HG03575 (cell line): Measurements from ENCODE around the gene TWSG1.

Experiments used
- ATAC-seq: cut with Tn5 transposase; IDR thresholded peaks from one replicate; pipeline ENCODE4 v1.9.1; 2021; ENCODE audit not compliant: unreplicated experiment, insufficient number of reproducible peaks, low FRiP score; ENCODE audit errors: extremely low read depth

Gene TWSG1

DNA sequence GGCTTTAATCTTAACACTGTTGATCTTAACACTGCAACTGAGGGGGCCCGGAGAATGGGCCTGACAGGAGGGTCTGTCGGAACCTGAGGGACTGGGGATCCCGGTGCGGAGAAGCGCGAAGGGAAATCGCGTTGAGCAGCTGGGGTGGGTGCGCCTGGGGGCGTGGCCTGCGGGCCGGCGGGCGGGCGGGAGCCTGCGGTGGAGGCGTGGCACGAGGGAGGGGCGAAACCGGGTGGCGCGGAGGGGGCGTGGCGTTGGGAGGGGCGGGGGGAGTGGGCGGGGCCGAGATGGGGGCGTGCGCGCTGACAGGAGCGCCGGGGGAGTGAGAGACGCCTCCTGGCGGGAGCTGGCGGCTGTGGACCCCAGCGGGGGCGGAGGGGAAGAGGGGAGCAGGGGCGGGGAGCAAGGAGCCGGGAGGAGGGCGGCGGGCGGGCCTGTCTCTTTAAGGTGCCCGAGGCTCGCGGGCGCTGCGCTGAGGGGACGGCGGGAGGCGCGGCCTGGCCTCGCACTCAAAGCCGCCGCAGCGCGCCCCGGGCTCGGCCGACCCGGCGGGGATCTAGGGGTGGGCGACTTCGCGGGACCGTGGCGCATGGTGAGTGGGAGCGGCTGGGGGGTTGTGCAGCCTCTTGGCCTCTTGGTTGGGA lies at the start of gene TWSG1:
TSS of gene TWSG1 (plus strand) at position 445 of the 644 bp plus-strand sequence. CDS start 2,457 bp downstream, outside the sequence.
- peak; percentile 26 for ATAC-seq

DNA sequence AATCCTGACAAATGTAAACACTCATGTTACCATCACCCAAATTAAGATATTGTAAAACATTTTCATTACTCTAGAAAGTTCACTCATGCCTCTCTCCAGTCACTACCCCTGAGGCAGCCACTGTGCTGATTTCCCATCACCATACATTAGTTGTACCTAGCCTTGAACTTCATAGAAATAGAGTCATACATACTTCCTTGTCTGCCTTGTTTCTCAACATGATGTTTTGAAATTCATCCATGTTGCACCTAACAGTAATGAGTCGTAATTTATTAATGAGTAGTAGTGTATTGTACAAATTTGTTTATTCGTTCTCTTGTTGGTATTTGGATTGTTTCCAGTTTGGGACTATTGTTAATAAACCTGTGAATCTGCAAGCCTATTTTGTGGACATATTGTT lies 49.0 kb upstream of the TWSG1 start:
- ATAC-seq = no peak

DNA sequence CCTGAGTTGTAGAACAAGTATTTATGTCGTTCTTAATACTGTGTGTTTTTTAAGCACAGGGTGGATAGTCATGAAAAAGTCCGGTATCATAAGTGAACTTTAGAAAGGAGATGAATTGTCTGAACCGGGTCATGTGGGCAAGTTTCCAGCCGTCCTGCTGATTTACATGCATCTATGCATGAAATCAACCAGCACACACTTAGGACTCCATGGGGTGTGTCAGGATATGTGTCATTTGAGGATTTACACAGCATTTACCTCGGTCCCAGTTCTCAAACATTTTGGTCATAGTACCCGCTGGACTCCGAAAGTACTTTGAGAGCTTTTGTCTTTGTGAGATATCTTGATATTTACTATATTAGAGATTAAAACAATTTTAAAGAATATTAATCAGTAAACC lies 47.5 kb upstream of the TWSG1 start:
- no peak for ATAC-seq

DNA sequence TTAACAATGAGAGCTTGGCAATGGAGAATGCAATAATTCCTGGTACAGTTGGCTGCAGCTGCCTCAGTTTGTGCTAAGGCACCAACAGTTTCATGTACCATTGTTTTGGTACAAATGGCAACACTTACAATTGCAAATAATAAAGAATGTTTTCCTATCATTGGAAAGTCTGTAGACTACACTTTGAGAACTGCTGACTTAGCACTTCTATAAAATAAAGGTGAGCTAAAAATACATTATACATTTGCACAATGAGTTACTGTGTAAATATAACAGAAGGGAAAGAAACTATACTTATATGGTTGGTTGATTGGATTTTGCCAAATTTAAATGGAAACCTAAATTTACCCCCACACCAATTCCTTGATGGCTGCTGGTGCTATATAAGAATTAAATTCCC lies 44.9 kb upstream of the TWSG1 start:
- ATAC-seq = no peak

DNA sequence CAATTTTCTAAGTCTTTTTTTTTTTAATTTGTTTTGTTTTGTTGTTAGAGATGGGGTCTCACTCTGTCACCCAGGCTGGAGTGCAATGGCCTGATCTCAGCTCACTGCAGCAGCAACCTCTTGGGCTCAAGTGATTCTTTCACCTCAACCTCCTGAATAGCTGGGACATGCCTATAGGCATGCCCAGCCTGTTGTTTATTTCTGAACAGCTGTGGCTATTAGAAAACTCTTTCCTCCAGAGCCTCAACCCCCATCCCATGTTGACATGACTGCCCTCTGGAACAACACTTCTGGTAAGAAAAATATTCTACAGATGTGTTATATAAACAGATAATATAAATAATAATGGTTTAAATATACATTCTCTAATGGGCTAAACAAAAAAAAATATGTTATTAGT lies 44.4 kb upstream of the TWSG1 start:
- no peak for ATAC-seq

DNA sequence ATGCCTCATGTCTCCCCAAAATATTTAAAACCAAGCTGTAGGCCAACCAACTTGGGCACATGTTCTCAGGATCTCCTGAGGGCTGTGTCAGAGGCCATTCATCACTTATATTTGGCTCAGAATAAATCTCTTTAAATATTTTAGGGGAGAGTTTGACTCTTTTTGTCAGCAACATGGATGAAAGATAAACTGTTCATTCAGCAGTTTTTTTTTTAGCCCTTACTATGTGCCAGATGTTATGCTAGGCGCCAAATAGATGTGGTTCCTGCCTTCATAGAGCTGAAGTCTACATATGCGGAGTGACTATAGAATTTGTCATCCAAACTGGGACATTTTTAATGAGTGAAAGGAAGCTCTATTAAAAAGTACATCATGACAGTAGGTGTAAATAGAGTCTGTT lies 42.5 kb upstream of the TWSG1 start:
- ATAC-seq = no peak

DNA sequence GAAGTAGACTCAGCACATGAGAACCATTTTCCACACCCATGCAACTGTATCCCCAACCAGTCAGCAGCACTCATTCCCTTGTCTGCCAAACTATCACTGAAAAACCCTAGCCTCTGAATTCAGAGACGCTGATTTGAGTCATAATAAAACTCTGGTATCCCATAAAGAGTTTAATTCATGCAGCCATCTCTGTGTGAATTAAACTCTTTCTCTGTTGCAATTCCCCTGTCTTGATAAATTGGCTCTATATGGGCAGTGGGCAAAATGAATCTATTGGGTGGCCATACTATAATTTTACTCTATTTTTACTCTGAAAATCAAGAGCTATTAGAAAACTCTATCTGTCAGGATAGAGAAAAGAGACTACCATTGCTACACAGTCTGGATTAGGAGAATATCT lies 40.6 kb upstream of the TWSG1 start:
- no peak for ATAC-seq

DNA sequence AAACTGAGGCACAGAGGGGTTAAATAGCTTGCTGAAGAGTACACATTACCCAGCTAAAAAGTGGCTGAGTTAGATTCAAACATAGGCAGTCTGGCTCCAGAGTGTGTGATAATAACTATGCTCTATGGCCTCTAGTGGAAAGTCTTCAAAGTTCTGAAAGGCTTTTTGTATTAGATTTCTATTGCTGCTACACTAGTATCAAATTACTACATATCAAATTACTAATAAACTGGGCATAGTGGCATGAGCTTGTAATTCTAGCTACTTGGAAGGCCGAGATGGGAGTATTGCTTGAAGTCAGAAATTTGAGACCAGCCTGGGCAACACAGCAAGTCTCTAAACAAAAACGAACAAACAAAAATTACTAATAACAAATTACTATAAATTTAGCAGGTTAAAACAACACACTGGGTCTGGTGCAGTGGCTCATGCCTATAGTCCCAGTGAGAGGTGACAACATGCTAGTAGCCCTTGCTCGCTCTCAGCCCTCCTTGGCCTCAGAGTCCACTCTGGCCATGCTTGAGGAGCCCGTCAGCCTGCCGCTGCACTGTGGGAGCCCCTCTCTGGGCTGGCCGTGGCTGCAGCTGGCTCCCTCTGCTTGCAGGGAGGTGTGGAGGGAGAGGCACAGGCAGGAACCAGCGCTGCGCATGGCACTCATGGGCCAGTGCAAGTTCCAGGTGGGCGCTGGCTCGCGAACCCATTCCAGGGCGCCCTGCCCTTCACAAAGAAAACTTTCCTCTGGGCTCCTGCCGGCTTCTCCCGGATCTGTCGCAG lies 38.2 kb upstream of the TWSG1 start:
- ATAC-seq = no peak

DNA sequence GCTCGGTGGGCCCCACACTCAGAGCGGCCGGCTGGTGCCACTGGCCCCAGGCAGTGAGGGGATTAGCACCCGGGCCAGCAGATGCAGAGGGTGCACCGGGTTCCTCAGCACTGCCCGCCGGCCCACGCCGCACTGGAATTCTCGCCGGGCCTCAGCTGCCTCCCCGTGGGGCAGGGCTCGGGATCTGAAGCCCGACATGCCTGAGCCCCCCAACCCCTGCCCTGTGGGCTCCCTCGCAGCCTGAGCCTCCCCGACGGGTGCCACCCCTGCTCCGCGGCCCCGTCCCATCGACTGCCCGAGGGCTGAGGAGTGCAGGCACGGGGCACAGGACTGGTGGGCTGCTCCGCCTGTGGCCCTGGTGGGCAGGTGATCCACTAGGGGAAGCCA lies 37.6 kb upstream of the TWSG1 start:
- no peak for ATAC-seq

DNA sequence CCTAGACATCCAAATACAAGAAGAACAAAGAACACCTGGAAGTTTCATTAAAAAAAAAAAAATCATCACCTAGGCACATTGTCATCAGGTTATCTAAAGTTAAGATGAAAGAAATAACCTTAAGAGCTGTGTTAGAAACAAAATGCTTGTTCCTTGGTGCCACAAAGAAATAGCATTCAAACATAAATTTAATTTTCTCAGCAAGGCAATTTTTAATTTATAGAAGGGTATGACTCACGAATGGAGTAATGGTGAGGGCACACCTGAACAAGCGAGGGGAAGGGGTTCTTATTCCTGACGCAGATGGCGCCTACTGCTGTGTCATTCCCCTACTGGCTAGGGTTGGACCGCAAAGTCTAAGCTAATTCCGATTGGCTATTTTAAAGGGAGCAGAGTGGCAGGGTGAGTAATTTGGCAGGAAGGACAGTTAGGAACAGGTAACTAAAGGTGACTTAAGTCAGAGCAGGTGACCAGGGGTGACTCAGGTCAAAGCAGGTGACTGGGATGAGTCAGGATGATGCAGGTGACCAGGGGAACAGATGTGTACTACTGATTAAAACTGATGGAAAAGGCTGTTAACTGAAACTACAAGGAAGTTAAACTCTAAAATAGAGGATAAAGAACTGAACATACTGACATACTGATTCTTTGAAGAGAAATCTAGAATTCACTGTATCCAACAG lies 30.0 kb upstream of the TWSG1 start:
- no peak for ATAC-seq

DNA sequence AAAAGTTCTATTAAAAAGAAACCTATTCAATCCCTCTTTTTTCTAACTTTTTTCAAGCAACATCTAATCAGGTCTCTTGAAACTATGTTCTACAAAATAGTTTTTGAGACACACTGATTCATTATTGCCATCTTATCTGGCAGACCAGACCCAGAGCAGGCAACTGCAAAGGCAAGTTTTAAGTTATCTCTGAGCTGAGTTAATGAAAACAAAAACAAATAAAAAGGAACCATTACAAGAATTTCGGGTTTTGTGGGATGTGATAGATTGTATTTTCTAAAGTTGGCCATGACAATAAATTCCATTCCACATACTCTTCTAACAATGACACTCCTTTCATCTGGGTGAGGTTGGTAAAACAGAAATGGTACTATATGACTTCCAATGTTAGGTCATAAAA lies 15.2 kb upstream of the TWSG1 start:
- no peak for ATAC-seq

DNA sequence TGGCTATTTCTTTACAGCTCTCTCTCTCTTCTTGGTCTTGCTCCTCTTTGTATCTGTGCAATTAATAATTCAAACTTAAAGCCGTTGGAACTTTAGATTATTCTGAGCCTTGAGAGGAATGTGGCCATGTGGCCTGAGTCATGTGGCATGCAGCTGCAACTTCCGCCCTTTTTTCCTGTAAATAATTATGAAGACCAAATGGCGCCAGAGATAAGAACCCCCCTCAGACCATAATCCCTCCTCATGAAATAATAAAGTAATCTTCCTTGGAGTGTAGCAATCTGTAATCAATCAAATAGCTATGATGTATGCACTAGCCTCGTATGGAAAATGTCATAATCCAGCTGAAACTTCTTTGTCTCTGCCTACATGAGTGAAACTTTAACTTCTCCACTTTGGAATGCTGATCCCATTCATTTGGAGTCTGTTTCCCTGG lies 13.5 kb upstream of the TWSG1 start:
- no peak for ATAC-seq

DNA sequence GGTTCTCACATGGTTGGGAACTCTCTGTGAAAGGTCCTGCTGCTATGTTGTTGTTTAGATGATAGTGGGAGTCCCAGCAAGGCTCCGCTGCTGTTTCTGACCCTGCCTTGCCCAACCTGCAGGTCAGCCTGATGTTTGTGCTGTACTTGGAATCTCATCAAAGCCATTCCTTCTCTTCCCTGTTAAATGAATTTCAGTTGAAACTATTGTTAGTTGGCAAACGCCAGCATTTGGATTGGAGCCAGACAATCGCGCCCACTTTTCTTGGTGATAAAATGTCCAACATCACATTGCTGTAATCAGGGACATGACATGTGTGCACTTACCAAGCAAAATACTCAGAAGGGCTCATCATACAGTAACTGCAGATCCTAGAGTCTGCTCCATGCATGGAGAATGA lies 12.8 kb upstream of the TWSG1 start:
- ATAC-seq = no peak

DNA sequence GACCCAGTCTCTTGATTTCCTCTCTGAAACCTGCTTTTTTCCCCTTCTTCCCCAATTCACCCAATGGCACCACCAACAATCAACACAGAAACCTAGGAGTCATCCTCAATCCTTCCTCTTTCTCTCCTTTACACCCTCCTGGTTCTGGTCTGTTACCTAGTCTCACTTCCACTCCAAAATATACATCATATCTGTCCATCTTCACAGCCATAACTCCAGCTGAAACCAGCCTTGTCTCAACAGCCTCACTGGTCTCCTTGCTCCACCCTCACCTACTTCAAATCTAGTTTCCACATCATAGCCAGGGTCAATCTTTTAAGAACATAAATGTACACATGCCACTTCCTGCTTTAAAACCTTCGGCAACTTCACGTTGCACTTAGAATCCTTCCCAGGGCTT lies 11.8 kb upstream of the TWSG1 start:
- no peak for ATAC-seq

DNA sequence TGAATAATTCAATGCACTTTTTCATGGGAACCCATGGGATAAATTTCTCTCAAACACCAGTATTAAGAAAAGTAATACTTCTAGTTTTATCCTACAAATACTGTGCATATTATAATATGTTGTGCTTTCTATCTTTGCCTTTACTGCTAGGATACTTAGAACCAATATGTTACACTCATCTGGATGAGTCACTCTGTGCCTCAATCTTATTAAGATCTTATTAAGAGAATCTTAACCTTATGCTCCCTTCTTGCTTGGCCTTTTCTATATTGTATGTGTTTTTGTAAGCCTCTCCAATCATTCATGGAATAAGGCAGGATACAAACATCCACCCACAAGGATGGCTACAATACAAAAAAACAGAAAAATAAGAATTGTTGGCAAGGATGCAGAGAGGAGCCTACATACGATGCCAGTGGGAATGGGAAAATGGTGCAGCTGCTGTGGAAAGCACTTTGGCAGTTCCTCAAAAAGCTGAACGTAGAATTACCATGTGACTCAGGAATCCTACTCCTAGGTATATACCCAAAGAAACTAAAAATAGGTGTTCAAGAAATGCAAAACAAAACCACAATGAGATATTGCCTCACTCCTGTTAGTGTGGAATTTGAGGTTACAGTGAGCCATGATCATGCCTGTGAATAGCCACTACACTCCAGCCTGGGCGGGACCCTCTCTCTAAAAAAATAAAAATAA lies 10.7 kb upstream of the TWSG1 start:
- ATAC-seq = no peak

DNA sequence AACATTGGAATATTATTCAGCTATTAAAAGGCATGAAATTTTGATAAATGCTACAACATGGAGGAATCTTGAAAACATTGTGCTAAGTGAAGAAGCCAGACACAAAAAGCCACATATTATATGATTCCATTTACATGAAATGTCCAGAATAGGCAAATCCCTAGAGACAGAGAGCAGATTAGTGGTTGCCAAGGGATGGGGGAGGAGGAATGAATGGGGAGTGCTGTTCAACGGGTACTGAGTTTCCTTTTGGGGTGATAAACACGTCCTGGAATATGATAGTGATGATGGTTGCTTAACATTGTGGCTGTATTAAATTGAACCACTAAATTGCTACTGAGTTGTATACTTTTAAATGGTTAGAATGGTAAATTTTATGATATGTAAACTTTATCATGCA lies 8.9 kb upstream of the TWSG1 start:
- no peak for ATAC-seq

DNA sequence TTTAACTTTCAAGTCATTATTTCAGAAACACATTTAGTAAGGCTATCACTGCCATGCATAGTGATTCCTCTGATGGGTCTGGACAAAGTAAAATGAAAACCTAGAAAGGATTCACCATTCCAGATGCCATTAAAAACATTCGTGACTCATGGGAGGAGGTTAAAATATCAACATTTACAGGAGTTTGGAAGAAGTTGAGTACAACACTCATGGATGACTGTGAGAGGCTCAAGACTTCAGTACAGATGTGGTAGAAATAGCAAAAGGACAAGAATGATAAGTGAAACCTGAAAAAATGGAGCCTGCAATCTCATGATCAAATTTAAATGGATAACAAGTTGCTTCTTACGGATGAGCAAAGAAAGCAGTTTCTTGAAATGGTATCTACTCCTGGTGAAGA lies 5.8 kb upstream of the TWSG1 start:
- ATAC-seq = no peak

DNA sequence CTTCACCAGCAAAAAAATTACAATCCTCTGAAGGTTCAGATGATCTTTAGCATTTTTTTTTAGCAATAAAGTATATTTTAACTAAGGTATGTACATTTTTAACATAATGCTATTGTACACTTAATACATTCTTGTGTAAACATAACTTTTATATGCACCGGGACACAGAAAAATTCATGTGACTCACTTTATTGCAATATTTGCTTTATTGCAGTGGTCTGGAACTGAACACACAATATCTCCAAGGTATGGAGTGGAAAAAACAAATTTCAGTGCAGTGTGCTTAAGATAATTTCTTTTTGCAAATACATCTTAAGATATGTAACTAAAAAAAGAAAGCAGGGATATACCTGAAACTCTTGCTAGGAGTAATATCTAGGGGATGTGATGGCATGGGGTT lies 5.1 kb upstream of the TWSG1 start:
- no peak for ATAC-seq

DNA sequence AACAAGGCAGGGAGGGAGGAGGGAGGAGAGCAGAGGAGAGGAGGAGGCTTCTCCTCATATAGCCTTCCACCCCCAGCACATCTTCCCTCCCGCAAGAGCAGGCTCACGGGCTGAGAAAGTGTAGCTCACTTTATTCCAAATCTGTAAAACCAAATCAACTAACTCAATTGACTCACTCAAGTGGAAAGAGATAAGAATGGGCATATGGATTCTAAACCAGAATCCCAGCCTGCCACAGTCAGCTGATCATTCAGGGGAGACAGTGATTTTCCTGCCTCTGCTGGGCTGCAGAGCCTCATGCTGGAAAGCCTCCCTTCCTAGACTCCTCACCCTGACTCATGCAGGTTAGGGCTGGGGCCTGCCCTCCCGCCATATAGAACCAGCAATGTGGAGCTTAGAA lies 4.2 kb upstream of the TWSG1 start:
- ATAC-seq = no peak
